Spinal cord (tissue), 10 donors: Measurements from ENCODE around the gene CD8B. TPM values are rescaled to one million over a fixed set of nuclear protein-coding genes. Genes with fewer than 3 reads are reported as not detected.

Source experiments
- DNase-seq, 6 donors: peaks; one replicate each; pipeline versions ENCODE4 v3.0.0 to v3.0.0-alpha.2; 2013 to 2015; ENCODE audit warnings: low spot score in 6 of 6, low read depth in 4 of 6
- H3K27ac ChIP-seq: one replicate; pipeline ENCODE4 v1.5.1; 2013; ENCODE audit warnings: low read depth, low read length, control low read depth
- H3K27me3 ChIP-seq: one replicate; pipeline ENCODE4 v1.6.1; 2013; ENCODE audit warnings: low read length; ENCODE audit not compliant: control insufficient read depth, insufficient read depth
- H3K36me3 ChIP-seq: one replicate; pipeline ENCODE4 v1.6.1; 2013; ENCODE audit warnings: low read length; ENCODE audit not compliant: control insufficient read depth, insufficient read depth
- H3K4me1 ChIP-seq: one replicate; pipeline ENCODE4 v1.6.1; 2013; ENCODE audit warnings: low read length; ENCODE audit not compliant: control insufficient read depth, insufficient read depth
- H3K4me3 ChIP-seq: one replicate; pipeline ENCODE4 v1.5.1; 2013; ENCODE audit warnings: low read depth, low read length, control low read depth
- H3K9me3 ChIP-seq: one replicate; pipeline ENCODE4 v1.6.1; 2013; ENCODE audit warnings: low read length; ENCODE audit not compliant: control insufficient read depth, insufficient read depth
- WGBS: methylation state at CpG from one replicate; pipeline ENCODE4 v1.1.5; 2013; ENCODE audit warnings: missing lambda C conversion rate; ENCODE audit not compliant: insufficient coverage; 5-methylcytosine and 5-hydroxymethylcytosine counted together
- polyA plus RNA-seq, 2 donors: library from polyadenylated mRNA; unstranded; fragments of 120-200 nt; gene quantifications; one replicate each; pipeline ENCODE4 v1.2.1, GENCODE V29; 2013; ENCODE audit not compliant: insufficient read length in 2 of 2
- total RNA-seq, 2 donors: library from RNA; depleted of rRNA in 1 of 2; stranded (reverse); fragments of 120-200 nt in 1 of 2; fragments of >200 nt in 1 of 2; gene quantifications; one replicate each; pipeline versions ENCODE4 v1.2.3 to v1.2.4, GENCODE V29; 2013 to 2014
- donor health status: healthy.

CD8B gene
- total and polyA plus RNA-seq, 4 donors = 1.5 to 3.5 (median 2.5) TPM

DNA sequence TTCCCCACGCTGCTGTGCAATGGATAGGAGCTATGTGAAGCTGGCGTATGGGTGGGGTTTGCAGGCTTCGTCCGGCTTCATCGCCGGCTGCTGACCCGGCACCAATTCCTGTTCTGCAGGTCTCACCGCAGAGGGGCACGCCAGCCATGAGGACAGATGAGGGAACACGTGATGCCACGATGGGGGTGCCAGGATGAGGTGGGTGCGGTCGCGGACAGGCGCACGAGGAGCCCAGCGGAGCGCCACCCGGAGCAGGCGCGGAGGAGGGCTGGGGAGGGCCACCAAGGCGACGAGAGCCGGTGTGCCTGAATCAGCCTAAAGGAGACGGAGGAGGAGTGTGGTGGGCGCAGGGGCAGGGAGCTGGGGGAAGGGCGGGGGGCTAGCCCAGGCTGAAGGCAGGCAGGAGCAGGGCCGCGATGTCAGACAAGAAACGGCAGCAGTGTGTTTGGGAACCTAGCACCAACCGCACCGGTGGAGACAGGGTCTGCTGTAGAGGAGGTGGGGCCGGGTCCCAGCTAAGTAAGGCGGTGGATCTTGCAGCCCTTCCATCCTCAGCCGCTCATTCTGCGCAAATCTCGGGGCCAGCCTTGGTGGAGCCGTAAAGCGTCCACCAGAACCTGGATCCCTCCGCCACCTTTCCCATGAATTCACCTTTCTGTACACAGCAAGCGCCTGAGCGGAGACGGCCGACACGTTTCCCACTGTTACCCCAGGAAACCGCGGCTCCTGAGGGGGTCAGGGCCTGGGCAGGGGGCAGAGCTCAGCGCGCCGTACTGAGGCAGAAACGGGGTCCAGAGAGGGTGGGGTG is 54.0 kb downstream of the CD8B start:
- no peaks in the 10 kb centered on the region for H3K36me3 ChIP-seq
- peaks cover 21% of the 10 kb centered on the region for H3K27me3 ChIP-seq
- under 1% methylated on average over 51 of the region's 51 CpGs for WGBS
- H3K9me3 ChIP-seq = no peaks in the 10 kb centered on the region
- H3K4me1 ChIP-seq = peaks cover 35% of the 10 kb centered on the region
- H3K4me3 ChIP-seq = peak overlapping the region; percentile 49
- H3K27ac ChIP-seq = peak overlapping the region; percentile 47
- DNase-seq = peak; percentile 53 to 97 (median 66)

DNA sequence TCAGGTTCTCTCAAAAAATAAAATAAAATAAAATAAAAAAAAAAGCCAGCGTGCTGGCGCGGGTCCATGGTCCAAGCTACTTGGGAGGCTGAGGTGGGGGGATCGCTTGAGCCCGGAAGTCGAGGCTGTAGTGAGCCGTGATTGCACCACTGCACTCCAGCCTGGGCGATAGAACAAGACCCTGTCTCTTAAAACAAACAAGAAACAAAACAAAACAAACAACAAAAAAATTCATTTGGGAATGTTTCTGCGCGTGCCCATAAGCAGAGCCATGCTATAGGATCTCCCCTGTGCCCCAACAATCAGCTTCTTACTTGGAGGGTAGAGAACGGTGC is 54.6 kb downstream of the CD8B start:
- 22% methylated on average over 8 of the region's 11 CpGs for WGBS
- H3K27ac ChIP-seq = no peak overlapping the region
- H3K9me3 ChIP-seq = no peaks in the 10 kb centered on the region
- H3K4me1 ChIP-seq = peaks cover 35% of the 10 kb centered on the region
- no peaks in the 10 kb centered on the region for H3K36me3 ChIP-seq
- H3K4me3 ChIP-seq = peak overlapping the region; percentile 49
- no peak for DNase-seq
- H3K27me3 ChIP-seq = peaks cover 21% of the 10 kb centered on the region

- no peak overlapping the region for H3K27ac ChIP-seq
- H3K36me3 ChIP-seq = no peaks in the 10 kb centered on the region
- no peak overlapping the region for H3K4me3 ChIP-seq
- DNase-seq = no peak
- peaks cover 35% of the 10 kb centered on the region for H3K4me1 ChIP-seq
- no peaks in the 10 kb centered on the region for H3K9me3 ChIP-seq
- peaks cover 21% of the 10 kb centered on the region for H3K27me3 ChIP-seq
- 93% methylated on average over 7 of the region's 21 CpGs for WGBS
Observed at GRCh38 chr2:86806059-86806857, 55.4 kb downstream of the CD8B start.

DNA sequence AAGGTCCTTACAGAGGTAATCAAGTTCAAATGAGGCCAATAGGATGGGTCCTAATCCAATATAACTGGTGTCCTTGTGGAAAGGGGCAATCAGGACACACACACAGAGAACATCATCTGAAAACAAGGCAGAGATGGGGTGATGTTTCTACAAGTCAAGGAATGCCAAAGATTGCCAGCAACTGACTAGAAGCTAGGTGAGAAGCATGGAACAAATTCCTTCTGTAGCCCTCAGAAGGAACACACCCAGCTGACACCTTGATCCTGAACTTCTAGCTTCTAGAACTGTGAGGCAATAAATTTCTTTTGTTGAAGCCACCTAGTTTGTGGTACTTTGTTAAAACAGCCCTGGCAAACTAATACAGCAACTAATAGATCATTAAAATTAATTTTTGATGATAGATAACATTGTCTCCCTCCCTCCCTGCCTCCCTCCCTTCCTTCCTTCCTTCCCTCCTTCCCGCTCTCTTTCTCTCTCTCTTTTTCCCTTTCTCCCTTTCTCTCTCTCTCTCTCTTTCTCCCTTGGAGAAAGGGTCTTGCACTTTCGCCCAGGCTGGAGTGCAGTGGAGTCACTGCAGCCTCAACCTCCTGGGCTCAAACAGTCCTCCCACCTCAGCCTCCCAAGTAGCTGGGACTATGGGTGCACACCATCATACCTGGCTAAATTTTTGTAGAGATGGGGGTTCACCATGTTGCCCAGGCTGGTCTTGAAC is 60.7 kb downstream of the CD8B start:
- Histone ChIP-seq H3K36me3 (no peaks in the 10 kb centered on the region), H3K4me1 (no peaks in the 10 kb centered on the region), H3K27me3 (no peaks in the 10 kb centered on the region), H3K9me3 (no peaks in the 10 kb centered on the region), H3K4me3 (no peak overlapping the region), H3K27ac (no peak overlapping the region)
- DNase-seq = no peak
- WGBS = 100% methylated on average over 1 of the region's 2 CpGs

DNA sequence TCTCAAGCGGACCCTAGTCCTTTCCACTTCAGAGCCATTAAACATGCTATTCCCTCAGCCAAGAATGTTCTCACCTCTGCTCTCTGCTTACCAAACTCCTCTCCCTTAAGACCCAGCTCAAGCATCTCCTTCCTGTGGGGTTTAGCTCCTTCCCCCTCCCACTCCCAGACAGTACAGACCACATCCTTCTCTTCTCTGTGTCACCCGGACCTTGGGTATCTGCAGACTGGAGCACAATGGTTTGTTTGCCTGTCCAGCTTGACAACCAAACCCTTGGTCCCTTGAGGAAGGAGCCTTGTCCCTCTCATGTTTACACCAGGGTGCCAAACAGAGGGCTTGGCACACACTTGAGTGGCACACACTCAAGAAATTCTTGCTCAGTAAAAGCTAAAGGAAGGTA is 66.8 kb downstream of the CD8B start:
- Histone ChIP-seq H3K4me1 (peaks cover 18% of the 10 kb centered on the region), H3K27ac (no peak overlapping the region), H3K27me3 (peaks cover 46% of the 10 kb centered on the region), H3K4me3 (no peak overlapping the region), H3K36me3 (no peaks in the 10 kb centered on the region), H3K9me3 (no peaks in the 10 kb centered on the region)
- DNase-seq = no peak
- 95% methylated on average over 2 of the region's 2 CpGs for WGBS

GRCh38 chr2:86793752-86794151 is 67.9 kb downstream of the CD8B start:
- Histone ChIP-seq H3K4me1 (peaks cover 27% of the 10 kb centered on the region), H3K27me3 (peaks cover 57% of the 10 kb centered on the region), H3K27ac (no peak overlapping the region), H3K4me3 (no peak overlapping the region), H3K36me3 (no peaks in the 10 kb centered on the region), H3K9me3 (no peaks in the 10 kb centered on the region)
- 93% methylated on average over 4 of the region's 4 CpGs for WGBS
- no peak for DNase-seq

GRCh38 chr2:86791573-86791972 is 70.1 kb downstream of the CD8B start:
- WGBS = 29% methylated on average over 5 of the region's 7 CpGs

GRCh38 chr2:86790676-86791572 is 70.8 kb downstream of the CD8B start, which contains the start of gene CD8A:
CD8A (minus strand) TSS chr2:86790913; CDS start chr2:86790825, 88 bp downstream.
- no peak within 1 kb of the TSS for H3K4me3 ChIP-seq
- peaks cover 70% of the 10 kb centered on the region for H3K27me3 ChIP-seq
- H3K36me3 ChIP-seq = no peaks in the 10 kb centered on the region
- WGBS = 2% methylated on average over 57 of the region's 57 CpGs
- no peaks in the 10 kb centered on the region for H3K9me3 ChIP-seq
- DNase-seq = peak in 1 of 6 donors; percentile 23
- H3K27ac ChIP-seq = no peak within 1 kb of the TSS
- peaks cover 39% of the 10 kb centered on the region for H3K4me1 ChIP-seq

More at GRCh38 chr2:86791573-86791972, 70.1 kb downstream of the CD8B start:
- DNase-seq = no peak
- H3K36me3 ChIP-seq = no peaks in the 10 kb centered on the region
- H3K9me3 ChIP-seq = no peaks in the 10 kb centered on the region
- H3K4me1 ChIP-seq = peaks cover 39% of the 10 kb centered on the region
- H3K27me3 ChIP-seq = peaks cover 70% of the 10 kb centered on the region
- no peak overlapping the region for H3K4me3 ChIP-seq
- no peak overlapping the region for H3K27ac ChIP-seq
